Calu3 (cell line): ENCODE data around the gene CASP9. TPM values are rescaled to one million over a fixed set of nuclear protein-coding genes. Genes with fewer than 3 reads are reported as not detected.

Experiments used
- BruUV-seq: library from RNA; stranded (reverse); fragments of 400-500 nt; replicated peaks from 2 replicates; lab custom pipeline; 2021; lab: Mats Ljungman, UMichigan
- CTCF ChIA-PET: fragments of 300-600 bp; sonication (Branson Sonifier 250); formaldehyde crosslinking; loops from one replicate; lab custom pipeline; 2022; ENCODE audit warnings: antibody characterized with exemption; lab: Charles Lee
- DNase-seq: peaks from one replicate; pipeline ENCODE4 v3.0.0; 2022
- H3K27ac Mint-ChIP-seq: one replicate; pipeline ENCODE4 v1.8.0; 2022; ENCODE audit warnings: mixed read lengths; ENCODE audit not compliant: unreplicated experiment
- H3K27me3 Mint-ChIP-seq: one replicate; pipeline ENCODE4 v1.8.0; 2022; ENCODE audit warnings: mixed read lengths; ENCODE audit not compliant: unreplicated experiment
- H3K36me3 Mint-ChIP-seq: one replicate; pipeline ENCODE4 v1.8.0; 2022; ENCODE audit warnings: mild to moderate bottlenecking, moderate library complexity, mixed read lengths; ENCODE audit not compliant: insufficient read depth, unreplicated experiment
- H3K4me1 Mint-ChIP-seq: one replicate; pipeline ENCODE4 v1.8.0; 2022; ENCODE audit warnings: mild to moderate bottlenecking, low read depth, mixed read lengths; ENCODE audit not compliant: unreplicated experiment
- H3K4me3 Mint-ChIP-seq: one replicate; pipeline ENCODE4 v1.8.0; 2022; ENCODE audit warnings: mild to moderate bottlenecking, low read depth, moderate library complexity, mixed read lengths; ENCODE audit not compliant: unreplicated experiment
- H3K9me3 Mint-ChIP-seq: one replicate; pipeline ENCODE4 v1.8.0; 2022; ENCODE audit warnings: low read depth, mixed read lengths; ENCODE audit not compliant: unreplicated experiment
- intact Hi-C: fragments of 100-400 bp; cut with micrococcal nuclease; formaldehyde crosslinking; loops from one replicate; pipeline ENCODE4 v1.10.0; 2022; ENCODE audit not compliant: unreplicated experiment
- total RNA-seq: library from RNA; stranded (reverse); gene quantifications from 2 replicates; pipeline ENCODE4 v1.2.3, GENCODE V29; 2022
- TF ChIP-seq, protein P1 (sequence below): fragments of 200-600 bp; IDR thresholded peaks from one replicate; pipeline ENCODE4 v1.8.0; 2022; ENCODE audit warnings: antibody characterized with exemption; ENCODE audit not compliant: unreplicated experiment

CASP9 gene
- total RNA-seq, 1 experiment from 2014 or later: 8.4 TPM

DNA sequence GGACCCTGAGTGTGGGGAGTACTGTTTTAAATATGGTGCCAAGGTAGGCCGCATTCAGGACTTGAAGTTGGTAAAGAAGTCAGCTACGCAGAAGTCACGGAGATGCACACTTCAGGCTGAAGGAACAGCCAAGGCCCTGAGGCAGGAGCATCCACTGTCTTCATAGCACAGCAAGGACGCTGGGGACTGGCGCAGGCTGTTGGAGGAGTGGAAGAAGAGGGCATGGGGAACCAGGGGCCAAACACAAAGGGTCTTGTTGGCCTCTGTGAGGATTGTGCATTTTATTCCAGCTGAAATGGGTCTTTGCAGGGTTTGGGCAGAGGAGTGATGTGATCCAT, 19.2 kb upstream of the CASP9 start:
- Mint-ChIP-seq H3K4me1 (no peaks in the 10 kb centered on the region), H3K27ac (no peak overlapping the region), H3K36me3 (peaks cover 18% of the 10 kb centered on the region), H3K4me3 (no peak overlapping the region), H3K27me3 (no peaks in the 10 kb centered on the region), H3K9me3 (no peaks in the 10 kb centered on the region)
- no TSS peak for BruUV-seq
- no peak for DNase-seq
- TF ChIP-seq, protein P1, sequence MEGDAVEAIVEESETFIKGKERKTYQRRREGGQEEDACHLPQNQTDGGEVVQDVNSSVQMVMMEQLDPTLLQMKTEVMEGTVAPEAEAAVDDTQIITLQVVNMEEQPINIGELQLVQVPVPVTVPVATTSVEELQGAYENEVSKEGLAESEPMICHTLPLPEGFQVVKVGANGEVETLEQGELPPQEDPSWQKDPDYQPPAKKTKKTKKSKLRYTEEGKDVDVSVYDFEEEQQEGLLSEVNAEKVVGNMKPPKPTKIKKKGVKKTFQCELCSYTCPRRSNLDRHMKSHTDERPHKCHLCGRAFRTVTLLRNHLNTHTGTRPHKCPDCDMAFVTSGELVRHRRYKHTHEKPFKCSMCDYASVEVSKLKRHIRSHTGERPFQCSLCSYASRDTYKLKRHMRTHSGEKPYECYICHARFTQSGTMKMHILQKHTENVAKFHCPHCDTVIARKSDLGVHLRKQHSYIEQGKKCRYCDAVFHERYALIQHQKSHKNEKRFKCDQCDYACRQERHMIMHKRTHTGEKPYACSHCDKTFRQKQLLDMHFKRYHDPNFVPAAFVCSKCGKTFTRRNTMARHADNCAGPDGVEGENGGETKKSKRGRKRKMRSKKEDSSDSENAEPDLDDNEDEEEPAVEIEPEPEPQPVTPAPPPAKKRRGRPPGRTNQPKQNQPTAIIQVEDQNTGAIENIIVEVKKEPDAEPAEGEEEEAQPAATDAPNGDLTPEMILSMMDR: no peak
- CTCF ChIA-PET: no interaction called here
- intact Hi-C loops: no loop called here

DNA sequence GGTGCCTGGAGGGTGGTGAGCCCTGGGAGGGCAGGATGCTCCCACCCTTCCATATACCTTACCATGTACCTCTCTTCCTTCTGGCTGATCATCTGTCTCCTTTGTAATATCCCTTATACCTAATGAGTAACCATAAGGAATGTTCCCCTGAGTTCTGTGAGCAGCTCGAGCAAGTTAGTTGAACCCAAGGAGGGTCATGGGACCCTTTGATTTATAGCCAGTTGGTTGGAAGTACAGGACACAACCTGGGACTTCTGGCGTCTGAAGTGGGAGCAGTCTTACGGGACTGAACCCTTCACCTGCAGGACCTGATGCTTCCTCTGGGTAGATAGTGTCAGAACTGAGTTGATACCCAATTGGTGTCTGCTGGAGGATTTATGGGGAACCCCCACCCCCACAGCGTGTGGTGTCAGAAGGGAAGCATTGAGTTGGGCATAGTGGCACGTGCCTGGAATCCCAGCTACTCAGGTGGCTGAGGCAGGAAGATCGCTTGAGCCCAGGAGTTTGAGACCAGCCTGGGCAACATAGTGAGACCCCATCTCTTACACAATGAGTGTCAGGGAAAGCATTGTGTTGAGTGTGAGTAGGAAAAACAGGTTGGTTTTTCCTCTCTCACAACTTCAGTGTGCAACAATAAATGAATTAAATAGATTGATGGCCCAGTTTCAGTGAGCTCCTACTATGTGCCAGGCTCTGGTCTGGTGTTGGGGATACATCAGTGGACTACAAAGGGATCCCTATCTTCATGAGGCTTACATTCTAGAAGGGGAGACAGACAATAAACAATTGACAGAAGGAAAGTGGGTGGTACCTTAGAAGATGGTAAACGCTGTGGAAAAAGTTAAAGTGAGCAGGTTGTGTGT, 18.6 kb upstream of the CASP9 start:
- DNase-seq: no peak
- no peaks in the 10 kb centered on the region for H3K9me3 Mint-ChIP-seq
- intact Hi-C loops: no loop called here
- no peaks in the 10 kb centered on the region for H3K27me3 Mint-ChIP-seq
- H3K27ac Mint-ChIP-seq: no peak overlapping the region
- TF ChIP-seq, protein P1: no peak
- BruUV-seq: no TSS peak
- H3K36me3 Mint-ChIP-seq: peaks cover 12% of the 10 kb centered on the region
- CTCF ChIA-PET: no interaction called here
- H3K4me3 Mint-ChIP-seq: no peak overlapping the region
- no peaks in the 10 kb centered on the region for H3K4me1 Mint-ChIP-seq

DNA sequence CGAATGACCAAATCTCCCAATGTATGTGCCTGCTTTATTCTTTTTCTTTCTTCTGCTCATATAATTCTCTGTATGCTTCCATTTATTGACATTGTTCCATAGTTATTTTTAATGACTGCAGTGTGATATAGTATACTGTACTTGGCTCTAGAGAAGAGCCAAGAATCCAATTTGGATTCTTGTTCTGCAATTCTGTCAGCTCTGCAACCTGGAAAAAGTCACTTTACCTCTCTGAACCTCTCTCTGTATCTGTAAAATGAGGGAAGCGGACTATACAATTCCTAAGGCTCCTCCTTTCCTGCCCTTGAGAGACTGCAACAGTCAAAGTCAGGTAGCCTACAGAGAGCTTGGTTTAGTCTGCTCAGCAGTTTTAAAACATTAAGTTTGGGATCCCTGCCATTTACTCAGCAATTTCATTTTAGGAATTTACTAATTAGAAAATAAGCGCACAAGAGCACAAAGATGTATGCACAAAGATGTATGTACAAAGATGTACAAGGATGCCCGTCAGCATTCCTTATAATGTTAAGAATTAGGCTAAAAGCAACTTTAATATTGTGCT, 17.3 kb upstream of the CASP9 start:
- CTCF ChIA-PET: no interaction called here
- Mint-ChIP-seq H3K36me3 (peaks cover 14% of the 10 kb centered on the region), H3K9me3 (no peaks in the 10 kb centered on the region), H3K27me3 (no peaks in the 10 kb centered on the region), H3K27ac (no peak overlapping the region), H3K4me3 (no peak overlapping the region), H3K4me1 (no peaks in the 10 kb centered on the region)
- intact Hi-C loops: no loop called here
- no peak for DNase-seq
- TF ChIP-seq, protein P1: no peak
- no TSS peak for BruUV-seq

DNA sequence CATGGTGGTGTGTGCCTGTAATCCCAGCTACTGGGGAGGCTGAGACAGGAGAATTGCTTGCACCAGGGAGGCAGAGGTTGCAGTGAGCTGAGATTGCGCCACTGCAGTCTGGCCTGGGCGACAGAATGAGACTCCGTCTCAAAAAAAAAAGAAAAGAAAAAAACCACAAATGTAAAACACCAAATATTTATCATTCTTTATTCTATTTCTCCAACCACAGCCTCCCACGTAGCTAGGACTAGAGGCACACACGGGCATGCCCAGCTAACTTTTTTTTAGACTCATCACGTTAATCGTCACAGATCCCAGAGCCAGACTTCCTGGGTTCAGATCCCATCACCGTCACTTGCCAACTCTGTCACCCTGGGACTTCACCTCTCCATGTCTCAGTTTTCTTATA, 16.2 kb upstream of the CASP9 start:
- Mint-ChIP-seq H3K27ac (no peak overlapping the region), H3K27me3 (no peaks in the 10 kb centered on the region), H3K4me3 (no peak overlapping the region), H3K9me3 (no peaks in the 10 kb centered on the region), H3K36me3 (peaks cover 20% of the 10 kb centered on the region), H3K4me1 (no peaks in the 10 kb centered on the region)
- BruUV-seq: no TSS peak
- TF ChIP-seq, protein P1: no peak
- CTCF ChIA-PET: no interaction called here
- DNase-seq: no peak
- intact Hi-C loops: no loop called here
